Chondrocyte (in vitro differentiated cells): ENCODE measurements around the gene XRRA1. TPM values are rescaled to one million over a fixed set of nuclear protein-coding genes. Genes with fewer than 3 reads are reported as not detected.
"Not testable (repeated sequence)": the region's sequence is repeated elsewhere in the genome, so short reads cannot be mapped to it uniquely, and the experiment has no call there.

Source experiments
- DNase-seq: peaks from one replicate; pipeline ENCODE4 v3.0.0; 2021; ENCODE audit warnings: mixed read lengths, low spot score
- H3K27ac Mint-ChIP-seq: one replicate; pipeline ENCODE4 v1.8.0; 2021; ENCODE audit warnings: mild to moderate bottlenecking, moderate library complexity, mixed read lengths; ENCODE audit not compliant: unreplicated experiment
- H3K27me3 Mint-ChIP-seq: 2 replicates; pipeline ENCODE4 v1.8.0; 2021; ENCODE audit warnings: low read depth, mixed read lengths
- H3K36me3 Mint-ChIP-seq: 2 replicates; pipeline ENCODE4 v1.8.0; 2021; ENCODE audit warnings: low read depth, mixed read lengths
- H3K4me1 Mint-ChIP-seq: 2 replicates; pipeline ENCODE4 v1.8.0; 2021; ENCODE audit warnings: low read depth, mild to moderate bottlenecking, mixed read lengths
- H3K4me3 Mint-ChIP-seq: one replicate; pipeline ENCODE4 v1.8.0; 2021; ENCODE audit warnings: mild to moderate bottlenecking, moderate library complexity, mixed read lengths; ENCODE audit not compliant: unreplicated experiment
- H3K9me3 Mint-ChIP-seq: 2 replicates; pipeline ENCODE4 v1.8.0; 2021; ENCODE audit warnings: low read depth, mixed read lengths
- CTCF ChIP-seq: fragments of 200-600 bp; sonication (generic); IDR thresholded peaks from 2 replicates; pipeline ENCODE4 v1.5.0; 2021; ENCODE audit warnings: antibody characterized with exemption, mild to moderate bottlenecking, moderate library complexity
- total RNA-seq: library from RNA; stranded (reverse); gene quantifications from 3 replicates; pipeline ENCODE4 v1.2.1, GENCODE V29; 2021

The XRRA1 gene
- total RNA-seq, 1 donor from 2014 or later = 8.0 TPM

GRCh38 chr11:74902342-74902741, 46.5 kb downstream of the XRRA1 start:
- Mint-ChIP-seq H3K4me1 (no peaks in the 10 kb centered on the region), H3K4me3 (no peak overlapping the region), H3K36me3 (peaks cover 29% of the 10 kb centered on the region), H3K27me3 (no peaks in the 10 kb centered on the region), H3K9me3 (peaks cover 42% of the 10 kb centered on the region), H3K27ac (no peak overlapping the region)
- TF ChIP-seq CTCF = no peak
- no peak for DNase-seq

- peaks cover 29% of the 10 kb centered on the region for H3K36me3 Mint-ChIP-seq
- H3K27ac Mint-ChIP-seq = no peak overlapping the region
- no peak overlapping the region for H3K4me3 Mint-ChIP-seq
- DNase-seq = peak; percentile 30
- peaks cover 51% of the 10 kb centered on the region for H3K9me3 Mint-ChIP-seq
- no peaks in the 10 kb centered on the region for H3K27me3 Mint-ChIP-seq
- no peaks in the 10 kb centered on the region for H3K4me1 Mint-ChIP-seq
- no peak for TF ChIP-seq CTCF
Observed at GRCh38 chr11:74896311-74896710, 52.6 kb downstream of the XRRA1 start.

- H3K27ac Mint-ChIP-seq = no peak overlapping the region
- H3K9me3 Mint-ChIP-seq = peaks cover 43% of the 10 kb centered on the region
- peaks cover 23% of the 10 kb centered on the region for H3K36me3 Mint-ChIP-seq
- DNase-seq = no peak
- TF ChIP-seq CTCF = no peak
- H3K4me3 Mint-ChIP-seq = no peak overlapping the region
- H3K4me1 Mint-ChIP-seq = no peaks in the 10 kb centered on the region
- H3K27me3 Mint-ChIP-seq = no peaks in the 10 kb centered on the region
Observed at GRCh38 chr11:74895340-74896116, 53.4 kb downstream of the XRRA1 start.

- not testable (repeated sequence) for H3K27me3 Mint-ChIP-seq, H3K4me1 Mint-ChIP-seq, H3K4me3 Mint-ChIP-seq, H3K27ac Mint-ChIP-seq, DNase-seq
- H3K36me3 Mint-ChIP-seq = peaks cover 31% of the 10 kb centered on the region
- H3K9me3 Mint-ChIP-seq = peaks cover 45% of the 10 kb centered on the region
Observed at GRCh38 chr11:74893015-74893414, 55.9 kb downstream of the XRRA1 start.

- Mint-ChIP-seq H3K27me3 (no peaks in the 10 kb centered on the region), H3K36me3 (peaks cover 37% of the 10 kb centered on the region), H3K4me3 (no peak overlapping the region), H3K27ac (no peak overlapping the region), H3K4me1 (no peaks in the 10 kb centered on the region), H3K9me3 (peaks cover 29% of the 10 kb centered on the region)
- TF ChIP-seq CTCF = peak; percentile 76
- no peak for DNase-seq
Observed at GRCh38 chr11:74877132-74877531, 71.8 kb downstream of the XRRA1 start.

DNA sequence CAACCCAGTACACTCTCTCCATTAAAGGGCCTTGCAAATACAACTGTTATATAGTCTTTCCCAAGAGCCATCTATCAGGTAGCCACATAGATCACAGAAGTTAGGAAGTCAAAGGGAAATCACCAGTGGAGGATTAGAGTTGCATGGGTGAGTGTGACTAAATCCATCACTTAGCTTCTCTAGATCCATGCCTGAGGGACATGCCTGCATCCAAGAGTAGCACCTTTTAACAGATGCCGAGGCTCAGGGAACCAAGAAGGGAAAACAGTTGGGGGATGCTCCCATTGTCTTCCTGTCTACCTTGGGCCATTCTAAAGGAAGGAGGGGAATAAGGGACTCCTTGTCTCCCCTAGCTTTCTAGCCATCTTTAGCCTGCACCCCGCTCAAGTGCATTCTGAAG, 77.9 kb downstream of the XRRA1 start:
- Mint-ChIP-seq H3K4me3 (no peak overlapping the region), H3K36me3 (peaks cover 76% of the 10 kb centered on the region), H3K27me3 (no peaks in the 10 kb centered on the region), H3K4me1 (no peaks in the 10 kb centered on the region), H3K27ac (no peak overlapping the region), H3K9me3 (peaks cover 72% of the 10 kb centered on the region)
- DNase-seq = no peak
- TF ChIP-seq CTCF = no peak
